Inferior parietal cortex (tissue), 1 donor: ENCODE measurements around the gene NNT.
"Not testable (repeated sequence)": the region's sequence is repeated elsewhere in the genome, so short reads cannot be mapped to it uniquely, and the experiment has no call there.

Experiments used
- DNase-seq: peaks from one replicate; pipeline ENCODE4 v3.0.0-alpha.2; 2016; ENCODE audit errors: extremely low spot score

The NNT gene

DNA sequence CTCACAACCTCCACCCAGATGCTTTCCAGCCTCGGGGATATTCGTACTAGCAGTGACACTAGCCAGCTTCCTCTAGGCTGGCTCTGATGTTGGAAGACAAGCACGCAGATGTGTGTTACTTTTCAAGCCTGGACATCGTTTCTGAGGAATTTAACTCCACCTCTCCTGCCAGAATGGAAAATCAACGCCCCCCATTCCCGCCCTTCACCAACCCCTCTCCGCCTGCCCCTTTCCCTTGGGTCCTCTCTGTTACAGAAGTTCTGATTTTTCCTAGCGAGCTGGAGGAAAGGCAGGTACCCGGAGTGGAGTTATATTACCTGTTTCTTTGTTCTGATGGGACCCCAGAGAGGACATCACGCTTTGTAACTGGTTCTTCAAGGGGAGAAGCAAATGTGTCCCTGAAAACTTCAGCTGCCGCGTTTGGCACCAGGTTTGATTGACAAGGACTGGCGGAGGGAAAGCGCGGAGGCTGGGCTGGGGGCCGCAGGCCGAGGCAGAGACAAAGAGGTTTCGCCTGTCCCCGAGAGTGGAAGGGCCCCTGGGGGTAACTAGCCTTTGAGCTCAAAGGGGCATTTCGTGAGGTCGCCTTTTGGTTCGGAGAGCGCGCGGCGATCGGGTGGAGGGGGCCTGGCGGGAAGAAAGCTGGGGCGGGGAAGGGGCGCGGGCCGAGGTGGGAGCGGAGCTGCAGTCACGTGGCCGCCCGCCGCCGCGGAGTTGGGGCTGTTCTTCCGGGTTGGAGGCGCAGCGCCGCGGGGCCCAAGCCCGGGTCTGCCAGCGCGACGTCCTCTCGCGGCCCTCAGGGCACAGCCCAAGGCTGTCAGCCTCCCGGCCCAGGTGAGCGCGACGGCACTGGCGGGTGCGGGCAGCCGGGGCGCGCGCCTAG is at the start of gene NNT:
TSS of gene NNT (plus strand) at position 720 of the 883 bp plus-strand sequence. CDS start 6,016 bp downstream, outside the sequence.
- peak; percentile 62 for DNase-seq

DNA sequence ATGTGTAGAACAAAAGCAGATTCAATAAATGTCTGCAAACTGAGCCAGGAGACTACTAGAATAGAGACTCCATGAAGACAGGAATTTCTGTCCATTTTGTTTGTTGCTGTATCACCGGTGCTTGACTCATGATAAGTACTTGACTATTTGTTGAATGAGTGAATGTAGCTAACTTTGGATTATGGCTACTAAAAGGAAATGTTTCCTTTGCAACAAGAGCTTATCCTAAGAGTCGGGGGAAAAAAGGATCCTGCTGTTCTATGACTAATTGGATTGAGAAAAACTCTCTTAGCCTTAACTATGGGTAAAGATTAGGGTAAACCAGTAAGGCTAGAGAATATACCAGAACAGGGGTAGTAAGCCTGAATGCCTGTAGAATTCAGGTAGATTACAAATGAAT is 49.6 kb upstream of the NNT start:
- DNase-seq: no peak

DNA sequence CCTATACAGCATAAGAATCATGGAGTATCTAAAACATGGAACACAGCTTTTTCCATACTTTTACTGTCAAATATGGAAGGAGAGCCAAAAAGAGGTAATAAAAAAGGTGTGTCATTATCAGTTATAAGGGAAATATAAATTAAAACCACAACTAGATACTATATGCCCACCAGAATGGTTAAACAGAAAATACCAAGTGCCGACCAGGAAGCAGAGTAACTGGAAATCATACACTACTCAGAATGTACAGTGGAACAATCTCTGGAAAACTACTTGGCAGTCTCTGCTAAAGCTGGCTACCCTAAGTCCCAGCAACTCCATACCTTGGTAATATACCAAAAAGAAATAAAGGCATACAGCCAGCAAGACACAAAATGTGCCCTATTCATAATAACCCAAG is 48.5 kb upstream of the NNT start:
- DNase-seq: no peak

DNA sequence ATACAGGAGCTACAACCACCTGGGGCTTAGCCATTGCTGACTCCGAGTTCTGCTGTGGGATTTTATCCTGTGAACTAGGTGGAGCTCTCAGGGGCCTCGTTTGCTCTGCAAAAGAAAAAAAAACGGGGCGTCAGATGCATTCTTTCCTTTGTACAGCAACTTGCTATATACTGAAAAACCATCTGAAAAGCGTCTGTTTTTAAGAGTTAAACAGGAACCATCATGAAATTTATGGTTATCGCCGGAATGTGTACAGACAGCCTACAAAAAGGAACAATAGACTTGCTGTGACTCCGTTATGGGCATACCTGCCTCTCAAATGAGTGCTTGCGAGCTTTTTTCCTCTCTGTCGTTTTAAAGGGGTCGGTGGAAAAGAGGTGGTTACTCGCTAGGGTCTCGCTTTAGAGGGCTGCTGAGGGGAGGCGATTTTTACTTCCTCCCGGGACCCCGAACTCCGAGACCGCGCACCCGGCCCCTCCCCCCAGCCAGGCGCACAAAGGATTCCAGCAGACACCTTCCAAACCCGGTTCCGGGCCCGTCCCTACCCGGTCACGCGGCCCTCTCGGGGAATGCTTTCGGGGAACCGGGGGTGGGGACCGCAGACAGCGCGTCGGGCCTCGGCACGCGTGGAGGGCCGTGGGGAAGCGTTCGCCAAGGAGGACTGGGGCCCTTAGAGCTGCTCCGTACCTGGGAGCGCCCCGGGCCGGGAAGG is 46.9 kb upstream of the NNT start:
- peak; percentile 48 for DNase-seq

DNA sequence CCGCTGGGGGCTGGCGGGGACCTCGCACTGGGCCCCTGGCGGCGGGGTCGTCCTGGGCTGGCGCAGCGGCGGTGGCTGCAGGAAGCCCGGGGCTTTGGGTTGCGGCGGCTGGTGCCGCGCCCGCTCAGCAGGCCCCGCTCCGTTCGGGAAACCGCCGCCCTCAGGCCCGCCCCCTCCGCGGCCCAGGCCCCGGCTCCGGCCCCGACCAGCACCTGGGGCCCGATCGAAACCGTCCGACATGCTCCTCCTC is 46.4 kb upstream of the NNT start:
- not testable (repeated sequence) for DNase-seq

DNA sequence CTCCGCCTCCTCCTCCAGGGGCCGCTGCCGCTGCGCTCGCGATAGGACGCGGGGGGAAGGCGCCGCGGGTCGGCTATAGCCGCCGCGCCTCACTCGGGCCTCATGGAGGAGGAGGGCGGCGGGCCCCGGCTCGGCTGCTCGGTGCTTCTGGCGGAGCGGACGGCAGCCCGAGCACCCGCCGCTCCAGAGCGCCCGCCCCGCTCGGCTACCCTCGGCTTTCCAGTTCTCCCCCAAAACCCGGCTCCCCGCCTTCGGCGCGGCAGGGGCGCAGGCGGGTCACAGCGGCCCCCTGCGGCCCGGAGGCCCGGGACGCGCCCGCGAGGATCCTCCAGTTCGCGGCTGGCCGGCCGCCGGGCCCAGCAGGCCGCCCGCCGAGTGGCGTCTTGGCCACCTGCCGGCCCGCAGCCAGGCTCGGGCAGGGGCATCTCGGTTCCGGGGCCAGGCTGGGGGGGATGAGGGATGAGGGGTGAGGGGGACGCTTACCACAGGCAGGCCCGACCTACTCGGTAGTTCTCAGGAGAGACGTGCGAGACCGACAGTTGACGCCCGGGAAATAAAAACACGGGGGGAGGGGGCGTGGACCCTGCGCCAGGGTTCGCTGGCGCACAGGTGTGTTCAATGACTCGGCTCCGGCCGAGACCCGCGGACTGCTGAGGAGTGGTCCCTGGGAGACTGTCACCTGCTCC is 46.0 kb upstream of the NNT start, which contains the start of gene PAIP1:
TSS of gene PAIP1 (minus strand) at position 221 of the 686 bp plus-strand sequence. CDS start 231 bp downstream, outside the sequence.
- peak; percentile 75 for DNase-seq

DNA sequence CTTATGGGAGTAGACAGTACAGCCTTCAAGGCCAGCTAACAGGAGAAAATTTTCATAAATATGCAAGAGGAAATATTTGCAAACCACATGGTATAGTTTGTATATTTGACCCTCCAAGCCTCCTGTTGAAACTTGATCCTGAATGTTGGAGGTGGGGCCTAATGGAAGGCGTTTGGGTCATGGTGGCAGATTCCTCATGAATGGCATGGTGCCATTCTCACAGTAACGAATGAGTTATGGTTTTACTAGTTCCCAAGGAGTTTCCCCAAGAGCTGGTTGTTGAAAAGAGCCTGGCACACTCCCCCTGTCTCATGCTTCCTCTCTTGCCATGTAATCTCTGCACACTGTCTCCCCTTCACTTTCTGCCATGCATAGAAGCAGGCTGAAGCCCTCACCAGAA is 42.9 kb upstream of the NNT start:
- DNase-seq: no peak

DNA sequence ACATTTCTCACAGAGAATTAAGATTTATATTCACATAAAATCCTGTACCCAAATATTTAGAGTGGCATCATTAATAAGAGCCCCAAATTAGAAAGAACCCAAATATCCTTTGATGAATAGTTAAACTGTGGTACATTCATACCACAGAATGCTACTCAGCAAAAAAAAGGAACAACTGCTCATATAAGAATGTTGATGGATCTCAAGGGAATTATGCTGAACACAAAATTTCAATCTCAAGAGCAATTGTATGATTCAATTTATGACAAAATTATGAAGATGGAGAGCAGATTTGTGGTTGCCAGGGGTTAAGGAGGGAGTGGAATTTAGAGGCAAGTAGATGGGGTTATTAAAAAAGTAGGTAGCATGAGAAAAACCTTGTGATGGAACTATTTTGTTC is 41.6 kb upstream of the NNT start:
- DNase-seq: no peak

DNA sequence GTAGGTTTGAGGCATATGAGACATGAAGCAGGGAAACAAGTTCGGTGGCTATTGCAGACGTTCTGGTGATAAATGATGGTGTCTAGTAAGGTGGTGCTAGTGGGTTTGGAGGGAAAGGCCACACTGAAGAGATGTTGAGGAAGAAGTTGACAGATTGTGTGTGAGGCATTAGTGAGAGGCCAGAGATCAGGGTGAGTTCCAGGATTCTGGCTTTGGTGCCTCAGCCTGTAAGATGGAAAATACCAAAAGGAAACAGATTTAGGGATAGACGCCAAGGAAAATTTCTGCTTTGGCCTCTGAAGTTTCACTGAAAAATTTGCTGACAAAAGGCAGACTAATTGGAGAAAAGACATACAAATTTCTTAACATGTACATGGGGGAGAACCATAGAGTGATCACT is 39.7 kb upstream of the NNT start:
- DNase-seq: no peak

DNA sequence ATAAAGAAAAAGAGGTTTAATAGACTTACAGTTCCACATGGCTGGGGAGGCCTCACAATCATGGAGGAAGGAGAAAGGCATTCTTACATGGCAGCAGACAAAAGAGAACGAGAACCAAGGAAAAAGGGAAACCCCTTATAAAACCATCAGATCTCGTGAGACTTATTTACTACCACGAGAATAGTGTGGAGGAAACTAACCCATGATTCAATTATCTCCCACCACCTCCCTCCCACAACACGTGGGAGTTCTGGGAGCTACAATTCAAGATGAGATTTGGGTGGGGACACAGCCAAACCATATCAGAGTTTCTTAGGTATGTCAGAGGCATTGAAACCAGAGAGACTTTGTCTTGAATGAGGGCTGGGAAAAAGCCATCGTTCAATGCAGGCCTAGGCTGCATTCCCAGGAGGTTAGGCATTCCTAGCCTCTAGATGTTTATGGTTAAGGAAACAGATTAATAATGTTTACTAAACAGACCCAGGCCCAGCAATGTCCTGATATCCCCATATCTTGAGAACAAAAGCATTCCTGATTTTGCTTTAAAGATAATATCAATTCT is 38.6 kb upstream of the NNT start:
- DNase-seq: no peak

DNA sequence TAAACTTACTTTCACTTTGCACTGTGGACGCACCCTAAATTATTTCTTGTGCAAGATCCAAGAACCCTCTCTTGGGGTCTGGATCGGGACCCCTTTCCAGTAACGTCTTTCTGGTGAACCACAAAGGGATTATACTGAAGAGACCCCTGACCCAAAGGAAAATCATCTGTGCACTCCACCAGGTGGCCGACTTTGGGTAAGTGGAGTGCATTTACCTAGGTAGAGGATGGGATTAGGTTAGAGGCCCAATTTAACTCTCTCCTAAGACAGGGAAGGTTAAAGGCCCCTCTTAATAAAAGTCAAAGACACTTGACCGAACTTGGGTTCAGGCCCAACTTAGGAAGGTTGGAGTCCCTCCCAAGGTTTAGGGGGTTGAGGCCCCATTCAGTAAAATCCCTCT is 37.9 kb upstream of the NNT start:
- DNase-seq: no peak

DNA sequence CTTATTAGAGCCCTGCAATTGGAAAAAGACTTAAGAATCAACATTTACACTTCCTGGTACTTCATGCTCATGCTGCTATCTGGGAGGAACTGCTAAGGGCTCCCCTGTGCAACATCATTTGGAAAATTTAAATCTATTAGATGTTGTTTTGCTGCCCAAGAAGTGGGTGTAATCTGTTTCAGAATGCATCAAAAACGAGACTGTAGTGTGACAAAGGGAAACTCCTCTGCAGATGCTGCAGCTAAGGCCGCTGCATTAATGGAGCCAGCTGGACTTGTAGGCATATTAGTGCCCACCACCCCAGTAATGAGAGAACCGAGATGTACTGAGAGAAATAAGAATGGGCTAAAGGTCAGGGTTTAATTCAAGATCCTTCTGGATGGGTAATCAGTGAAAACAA is 35.0 kb upstream of the NNT start:
- no peak for DNase-seq

DNA sequence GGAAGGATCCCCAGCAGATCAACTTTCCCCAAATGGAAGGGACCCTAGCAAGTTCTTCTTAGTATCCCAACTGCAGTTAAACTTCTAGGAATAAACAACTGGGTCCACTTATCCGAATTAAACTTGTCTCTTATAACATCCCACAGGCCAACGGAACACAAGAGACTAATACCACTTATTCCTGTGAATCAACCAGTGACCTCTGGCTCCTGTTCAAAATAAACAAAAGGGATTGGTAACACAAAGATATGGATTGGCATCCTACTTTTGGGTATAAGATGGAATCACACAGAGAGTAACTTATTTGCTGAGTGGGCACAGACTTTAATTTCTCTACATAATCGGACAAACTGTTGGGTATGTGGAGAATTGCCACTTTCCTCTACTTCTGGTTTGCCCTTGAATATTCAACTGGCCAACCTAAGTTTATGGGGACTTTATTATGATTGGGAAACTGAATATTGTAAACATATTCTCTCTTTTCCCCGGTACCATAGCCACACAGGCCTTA is 33.7 kb upstream of the NNT start:
- no peak for DNase-seq

DNA sequence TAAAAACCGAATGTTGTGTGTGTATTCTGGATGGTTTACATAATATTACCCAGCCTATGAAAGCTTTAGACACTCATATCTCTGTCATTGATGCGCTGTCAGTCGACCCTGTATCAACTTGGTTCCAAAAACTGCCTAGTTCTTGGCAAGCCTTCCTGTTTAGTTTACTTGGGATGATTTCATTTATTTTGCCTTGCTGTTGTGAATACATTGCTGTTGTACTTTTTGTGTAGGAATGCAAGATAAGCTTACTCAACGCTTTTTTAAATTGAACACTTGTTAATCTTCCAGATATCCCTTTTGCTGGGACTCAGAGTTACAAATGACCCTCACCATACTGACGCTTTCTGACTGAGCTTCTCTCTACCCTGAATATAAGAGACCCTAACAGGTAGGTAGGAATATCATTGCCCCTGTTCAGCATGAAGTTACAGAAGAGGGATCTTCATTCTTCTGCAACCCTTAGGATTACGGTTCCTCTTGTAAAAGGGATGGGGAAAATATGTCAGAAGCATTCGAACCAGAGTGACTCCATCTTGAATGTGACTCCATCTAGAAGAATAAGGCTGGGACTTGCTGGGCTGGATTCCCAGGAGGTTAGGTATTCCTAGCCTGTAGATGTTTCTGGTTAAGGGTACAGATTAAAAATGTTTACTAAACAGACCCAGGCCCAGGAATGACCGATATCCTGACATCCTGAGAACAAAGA is 32.4 kb upstream of the NNT start:
- DNase-seq: no peak

DNA sequence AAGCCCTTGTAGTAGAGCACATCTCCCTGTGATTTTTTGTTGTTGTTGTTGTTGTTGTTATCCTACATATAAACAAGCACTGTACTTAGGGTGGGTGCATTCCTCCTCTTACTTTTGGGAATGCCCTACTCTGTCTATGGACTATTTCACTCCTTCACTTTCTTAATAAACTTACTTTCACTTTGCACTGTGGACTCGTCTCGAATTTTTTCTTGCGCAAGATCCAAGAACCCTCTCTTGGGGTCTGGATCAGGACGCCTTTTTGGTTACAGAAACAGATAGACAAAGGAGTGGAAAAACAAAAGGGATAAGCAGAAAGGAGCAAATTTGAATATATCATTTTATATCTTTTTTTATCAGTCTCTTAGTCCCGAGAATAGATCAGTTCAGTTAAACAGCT is 31.7 kb upstream of the NNT start:
- DNase-seq: no peak

DNA sequence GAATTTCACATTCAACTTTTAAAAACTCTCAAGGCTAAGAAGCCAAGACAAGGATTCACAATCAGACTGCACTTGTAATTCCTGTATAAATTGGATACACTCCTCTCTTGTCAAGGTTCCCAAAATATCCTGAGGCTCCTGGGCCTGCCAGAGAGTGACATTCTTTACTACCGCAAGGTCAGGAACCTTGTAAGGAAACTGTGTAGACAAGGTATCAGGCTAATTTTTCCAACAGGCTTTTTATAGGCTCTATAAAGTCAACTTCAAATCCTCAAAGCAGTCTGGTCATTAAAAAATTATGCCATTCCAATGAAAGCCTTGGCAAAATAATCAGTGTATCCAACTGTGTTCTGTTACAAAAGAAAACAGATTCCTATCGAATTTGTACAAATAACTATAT is 30.6 kb upstream of the NNT start:
- DNase-seq: no peak

DNA sequence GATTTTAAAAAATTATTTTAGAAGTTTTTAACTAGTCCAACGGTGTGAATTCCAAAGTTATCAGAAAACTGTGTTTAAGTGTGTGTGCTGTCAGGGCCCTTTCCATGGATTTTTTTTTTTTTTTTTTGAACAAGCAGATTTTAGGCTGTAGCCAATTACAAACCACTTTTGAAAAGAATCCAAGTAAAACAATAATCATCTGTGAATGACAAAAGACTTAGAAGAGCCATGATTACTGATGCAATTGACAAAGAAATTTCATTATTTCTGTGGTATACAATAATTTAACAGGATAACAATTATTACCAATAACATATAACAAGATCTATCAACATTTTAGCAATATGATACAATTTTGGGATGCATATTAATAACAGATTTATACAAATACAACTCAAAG is 29.9 kb upstream of the NNT start:
- no peak for DNase-seq

DNA sequence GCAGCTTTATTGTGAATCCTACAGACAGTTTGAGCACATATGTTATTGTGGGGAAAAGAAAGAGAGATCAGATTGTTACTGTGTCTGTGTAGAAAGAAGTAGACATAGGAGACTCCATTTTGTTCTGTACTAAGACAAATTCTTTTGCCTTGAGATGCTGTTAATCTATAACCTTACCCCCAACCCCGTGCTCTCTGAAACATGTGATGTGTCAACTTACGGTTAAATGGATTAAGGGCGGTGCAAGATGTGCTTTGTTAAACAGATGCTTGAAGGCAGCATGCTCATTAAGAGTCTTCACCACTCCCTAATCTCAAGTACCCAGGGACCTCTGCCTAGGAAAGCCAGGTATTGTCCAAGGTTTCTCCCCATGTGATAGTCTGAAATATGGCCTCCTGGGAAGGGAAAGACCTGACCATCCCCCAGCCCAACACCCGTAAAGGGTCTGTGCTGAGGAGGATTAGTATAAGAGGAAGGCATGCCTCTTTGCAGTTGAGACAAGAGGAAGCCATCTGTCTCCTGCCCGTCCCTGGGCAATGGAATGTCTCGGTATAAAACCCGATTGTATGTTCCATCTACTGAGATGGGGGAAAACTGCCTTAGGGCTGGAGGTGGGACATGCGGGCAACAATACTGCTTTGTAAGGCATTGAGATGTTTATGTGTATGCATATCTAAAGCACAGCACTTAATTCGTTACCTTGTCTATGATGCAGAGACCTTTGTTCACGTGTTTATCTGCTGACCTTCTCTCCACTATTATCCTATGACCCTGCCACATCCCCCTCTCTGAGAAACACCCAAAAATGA is 22.4 kb upstream of the NNT start:
- not testable (repeated sequence) for DNase-seq

DNA sequence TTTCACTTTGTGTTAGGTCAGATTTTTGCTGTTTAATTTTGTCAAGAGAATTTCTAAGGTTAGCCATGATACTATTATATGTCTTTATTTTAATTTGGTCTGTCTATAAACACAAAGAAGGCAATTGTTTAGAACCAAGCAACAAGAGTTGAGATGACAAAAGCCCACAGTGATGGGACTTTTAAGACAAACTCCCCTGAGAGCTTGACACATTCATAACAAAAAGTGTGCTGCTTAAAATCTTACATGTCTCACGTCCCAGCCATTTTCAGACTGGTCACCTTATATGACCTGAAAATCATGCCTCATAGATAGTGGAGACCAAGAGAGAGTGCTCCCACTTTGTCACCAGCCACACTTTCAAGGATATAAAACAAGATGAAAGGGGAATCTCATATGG is 21.6 kb upstream of the NNT start:
- no peak for DNase-seq

DNA sequence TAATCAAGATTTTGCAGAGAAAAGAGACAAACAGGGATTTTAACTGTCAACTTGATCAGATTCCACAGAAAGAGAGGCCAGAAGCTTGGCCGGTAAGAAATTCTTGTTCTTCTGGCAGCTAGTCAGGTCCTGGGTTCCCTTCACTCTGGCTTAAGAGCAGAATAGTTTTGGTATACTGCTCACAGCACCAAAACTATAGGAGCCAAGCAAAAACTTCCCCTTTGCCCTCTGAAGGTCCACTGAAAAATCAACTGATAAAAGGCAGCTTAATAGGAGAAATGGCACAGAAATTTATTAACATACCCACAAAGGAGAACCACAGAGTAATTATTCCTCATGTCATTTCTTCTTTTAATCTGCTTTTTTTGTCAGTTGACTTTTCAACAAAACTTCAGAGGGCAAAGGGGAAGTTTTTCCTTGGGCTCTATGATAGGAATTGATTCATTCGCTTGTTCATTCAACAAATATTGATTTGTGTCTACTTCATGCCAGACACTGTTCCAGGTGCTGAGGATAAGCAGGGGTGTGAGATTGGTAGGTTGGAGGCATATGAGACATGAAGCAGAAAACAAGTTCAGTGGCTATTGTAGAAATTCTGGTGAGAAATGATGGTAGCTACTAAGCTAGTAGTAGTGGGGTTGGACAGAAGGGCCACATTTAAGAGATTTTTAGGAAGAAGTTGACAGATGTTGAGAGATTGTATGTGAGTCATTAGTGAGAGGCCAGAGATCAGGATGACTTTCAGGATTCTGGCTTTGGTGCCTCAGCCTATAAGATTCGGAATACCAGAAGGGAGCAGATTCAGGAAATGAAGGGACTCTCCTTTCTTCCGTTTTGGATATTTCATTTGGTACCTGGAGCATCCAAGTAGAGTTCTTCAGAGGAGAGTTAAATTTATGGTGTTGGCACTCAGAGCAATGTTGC is 20.6 kb upstream of the NNT start:
- no peak for DNase-seq
